Left renal pelvis (tissue), 4 donors: Measurements from ENCODE around the gene HSCB. TPM values are rescaled to one million over a fixed set of nuclear protein-coding genes. Genes with fewer than 3 reads are reported as not detected.
"Not testable (repeated sequence)": the region's sequence is repeated elsewhere in the genome, so short reads cannot be mapped to it uniquely, and the experiment has no call there.

Source experiments
- DNase-seq, 4 donors: peaks; one replicate each; pipeline ENCODE4 v3.0.0-alpha.2; 2013; ENCODE audit warnings: low read depth in 4 of 4, low spot score in 3 of 4
- polyA plus RNA-seq, 4 donors: library from polyadenylated mRNA; unstranded; fragments of 120-200 nt; gene quantifications; one replicate each; pipeline ENCODE4 v1.2.1, GENCODE V29; 2013; ENCODE audit not compliant: insufficient read length in 4 of 4

Gene HSCB
- polyA plus RNA-seq, 4 donors: 16.1 to 24.5 (median 21.8) TPM

DNA sequence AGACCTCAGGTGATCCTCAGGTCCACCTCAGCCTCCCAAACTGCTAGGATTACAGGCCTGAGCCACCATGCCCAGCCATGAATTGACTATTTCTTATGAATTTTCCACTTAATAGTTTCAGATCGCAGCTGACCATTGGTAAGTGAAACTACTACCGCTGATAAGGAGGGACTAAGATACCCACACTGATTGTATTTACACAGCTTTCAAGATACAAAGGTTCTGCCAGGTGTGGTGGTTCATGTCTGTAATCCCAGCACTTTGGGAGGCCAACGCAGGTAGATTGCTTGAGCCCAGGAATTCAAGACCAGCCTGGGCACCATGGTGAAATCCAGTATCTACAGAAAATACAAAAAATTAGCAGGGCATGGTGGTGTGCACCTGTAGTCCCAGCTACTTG, 4.1 kb upstream of the HSCB start:
- DNase-seq: no peak

DNA sequence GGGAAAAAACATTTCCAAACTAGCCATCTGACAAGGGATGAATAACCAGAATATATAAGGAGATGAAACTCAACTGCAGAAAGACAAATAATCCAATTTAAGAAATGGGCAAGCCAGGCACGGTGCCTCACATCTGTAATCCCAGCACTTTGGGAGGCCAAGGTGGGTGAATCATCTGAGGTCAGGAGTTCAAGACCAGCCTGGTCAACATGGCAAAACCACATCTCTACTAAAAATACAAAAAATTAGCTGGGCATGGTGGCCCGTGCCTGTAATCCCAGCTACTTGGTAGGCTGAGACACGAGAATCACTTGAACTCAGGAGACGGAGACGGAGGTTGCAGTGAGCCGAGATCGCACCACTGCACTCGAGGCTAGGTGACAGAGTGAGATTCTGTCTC, 3.0 kb upstream of the HSCB start:
- DNase-seq: not testable (repeated sequence)

DNA sequence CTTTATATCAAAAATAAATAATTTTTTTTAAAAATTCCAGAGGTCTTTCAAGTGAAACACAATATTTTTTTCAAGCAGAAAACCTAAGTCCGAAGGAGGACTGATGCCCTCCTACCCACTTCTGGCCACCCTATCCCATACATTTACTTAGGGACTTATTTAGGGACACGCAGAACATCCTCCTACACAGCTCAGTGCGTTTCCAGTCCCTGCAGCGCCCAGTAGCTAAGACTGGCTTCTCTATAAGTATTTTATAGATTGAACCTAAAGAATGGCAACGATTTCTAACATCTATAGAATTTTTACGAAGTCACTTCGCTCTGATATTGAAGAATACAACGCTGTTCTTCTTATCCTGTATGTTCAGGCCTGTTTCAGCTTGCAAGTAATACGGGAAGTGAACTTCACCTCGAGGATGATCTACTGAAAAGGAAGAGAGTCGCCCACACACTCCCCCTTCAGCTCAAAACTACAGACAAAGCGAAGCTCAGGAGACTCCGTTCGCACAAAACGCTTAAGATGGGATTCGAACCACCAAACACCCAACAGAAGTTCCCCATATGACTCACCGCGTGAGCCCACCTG, 547 bp upstream of the HSCB start:
- DNase-seq: no peak

GRCh38 chr22:28742562-28742962, 723 bp downstream of the HSCB start:
- DNase-seq: no peak

- DNase-seq: no peak
These were observed 2.0 kb downstream of the HSCB start for GRCh38 chr22:28743852-28744251.

- DNase-seq: no peak
These were observed 8.6 kb downstream of the HSCB start for GRCh38 chr22:28750471-28750881.

DNA sequence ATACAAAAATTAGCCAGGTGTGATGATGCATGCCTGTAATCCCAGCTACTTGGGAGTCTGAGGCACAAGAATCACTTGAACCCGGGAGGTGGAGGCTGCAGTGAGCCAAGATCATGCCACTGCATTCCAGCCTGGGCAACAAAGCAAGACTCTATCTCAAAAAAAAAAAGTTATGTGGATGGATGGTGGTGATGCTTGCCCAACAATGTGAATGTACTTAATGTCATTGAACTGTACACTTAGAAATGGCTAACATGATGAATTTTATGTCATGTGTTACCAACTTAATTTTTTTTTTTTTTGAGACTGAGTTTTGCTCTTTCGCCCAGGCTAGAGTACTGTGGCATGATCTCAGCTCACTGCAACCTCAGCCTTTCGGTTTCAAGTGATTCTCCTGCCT, 12.7 kb downstream of the HSCB start:
- DNase-seq: not testable (repeated sequence)

- no peak for DNase-seq
These were observed 18.2 kb downstream of the HSCB start for GRCh38 chr22:28759861-28760560.

DNA sequence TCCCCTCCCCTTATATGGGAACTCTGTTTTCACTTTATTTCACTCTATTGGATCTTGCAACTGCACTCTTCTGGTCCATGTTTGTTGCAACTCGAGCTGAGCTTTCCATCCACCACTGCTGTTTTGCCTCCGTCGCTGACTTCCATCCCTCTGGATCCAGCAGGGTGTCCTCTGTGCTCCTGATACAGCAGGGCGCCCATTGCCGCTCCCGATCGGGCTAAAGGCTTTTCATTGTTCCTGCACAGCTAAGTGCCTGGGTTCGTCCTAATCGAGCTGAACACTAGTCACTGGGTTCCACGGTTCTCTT, 19.6 kb downstream of the HSCB start:
- DNase-seq: no peak

DNA sequence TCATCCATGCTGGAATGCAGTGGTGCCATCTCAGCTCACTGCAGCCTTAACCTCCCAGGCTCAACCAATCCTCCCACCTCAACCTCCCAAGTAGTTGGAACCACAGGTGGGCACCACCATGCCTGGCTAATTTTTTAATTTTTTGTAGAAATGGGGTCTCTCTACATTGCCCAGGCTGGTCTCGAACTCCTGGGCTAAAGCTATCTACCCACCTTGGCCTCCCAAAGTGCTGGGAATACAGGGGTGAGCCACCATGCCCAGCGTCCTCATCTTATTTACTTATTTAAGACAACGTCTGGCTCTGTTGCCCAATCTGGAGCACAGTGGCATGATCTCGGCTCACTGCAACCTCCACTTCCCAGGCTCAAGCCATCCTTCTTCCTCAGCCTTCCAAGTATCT, 20.2 kb downstream of the HSCB start:
- DNase-seq: not testable (repeated sequence)

- DNase-seq: no peak
These were observed 24.8 kb downstream of the HSCB start for GRCh38 chr22:28766628-28767027.

GRCh38 chr22:28768701-28769393, 27.0 kb downstream of the HSCB start:
- no peak for DNase-seq

- no peak for DNase-seq
These were observed 27.7 kb downstream of the HSCB start for GRCh38 chr22:28769394-28770085.

GRCh38 chr22:28771195-28771791, 29.5 kb downstream of the HSCB start:
- DNase-seq: no peak

GRCh38 chr22:28772633-28773460, 31.0 kb downstream of the HSCB start, which contains the start of gene CCDC117:
TSS of gene CCDC117 (plus strand) at chr22:28772695. CDS start at chr22:28772850, 155 bp downstream.
- peak; percentile 89 to 93 (median 90) for DNase-seq

GRCh38 chr22:28773461-28773867, 31.6 kb downstream of the HSCB start:
- no peak for DNase-seq

- DNase-seq: no peak
These were observed 32.5 kb downstream of the HSCB start for GRCh38 chr22:28774378-28774777.

DNA sequence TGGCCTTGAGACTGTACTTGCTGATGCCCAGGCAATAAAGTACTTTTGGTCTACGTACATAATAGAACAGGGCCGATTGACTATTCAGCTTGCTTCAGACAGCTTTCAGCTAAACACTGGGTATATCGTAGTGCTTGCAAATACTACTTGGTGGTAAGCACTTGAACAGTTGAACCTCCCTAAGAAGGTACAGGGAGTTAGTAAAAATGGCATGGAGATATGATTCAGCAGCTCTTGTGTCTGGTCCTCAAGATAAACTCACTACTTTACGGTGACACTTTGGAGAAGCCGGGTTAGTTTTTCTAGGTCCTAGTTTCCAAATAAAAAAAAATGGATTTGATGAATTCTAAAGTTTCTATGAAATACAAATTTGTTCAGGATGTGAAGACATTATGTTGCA, 38.0 kb downstream of the HSCB start:
- DNase-seq: no peak

GRCh38 chr22:28780296-28780695, 38.5 kb downstream of the HSCB start:
- DNase-seq: no peak
